NCI-H345 treated with DMSO at 0.1 percent for 48 hours (cell line): ENCODE measurements around the gene ROBO1.
"Not testable (repeated sequence)": the region's sequence is repeated elsewhere in the genome, so short reads cannot be mapped to it uniquely, and the experiment has no call there.

Source experiments
- DNase-seq: peaks from one replicate; lab custom pipeline; 2025; ENCODE audit not compliant: unreplicated experiment; lab: John Stamatoyannopoulos, UW

ROBO1 gene

DNA sequence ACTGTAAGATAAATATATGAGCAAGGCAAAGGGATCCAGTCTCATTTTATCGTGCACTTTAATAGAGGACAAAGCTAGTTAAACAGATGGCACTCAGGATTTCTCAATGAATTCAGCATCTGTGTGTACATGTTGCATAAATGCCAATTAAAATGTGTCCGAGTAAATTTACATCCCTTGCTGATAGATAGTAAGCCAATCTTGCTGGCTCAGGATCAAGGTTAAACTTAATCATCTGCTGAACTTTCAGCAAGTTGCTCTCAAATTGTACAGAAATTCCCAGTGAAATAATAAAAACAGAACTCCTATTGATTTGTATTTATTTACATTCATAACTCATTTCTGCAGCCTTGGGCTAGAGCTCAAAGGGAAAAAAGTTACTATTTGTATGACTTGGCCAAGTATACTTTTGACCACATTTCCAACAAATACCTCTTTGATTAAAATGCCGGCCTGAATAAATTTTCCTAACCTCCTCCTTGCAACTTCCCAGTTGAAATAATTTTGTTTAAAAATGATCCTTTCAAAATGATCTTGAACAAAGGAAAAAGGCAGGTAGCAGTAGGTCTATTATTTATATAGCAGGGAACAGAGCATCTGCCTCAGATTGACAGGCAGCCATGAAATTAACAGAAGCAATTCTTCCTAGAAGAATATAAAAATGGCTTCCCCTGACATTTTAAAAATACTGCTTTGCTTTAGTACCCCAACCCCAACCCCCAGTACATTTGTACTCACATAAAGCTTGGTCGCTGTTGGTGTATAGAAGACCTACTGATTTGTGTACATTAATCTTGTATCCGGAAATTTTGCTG lies 1001.9 kb downstream of the ROBO1 start:
- DNase-seq: no peak

DNA sequence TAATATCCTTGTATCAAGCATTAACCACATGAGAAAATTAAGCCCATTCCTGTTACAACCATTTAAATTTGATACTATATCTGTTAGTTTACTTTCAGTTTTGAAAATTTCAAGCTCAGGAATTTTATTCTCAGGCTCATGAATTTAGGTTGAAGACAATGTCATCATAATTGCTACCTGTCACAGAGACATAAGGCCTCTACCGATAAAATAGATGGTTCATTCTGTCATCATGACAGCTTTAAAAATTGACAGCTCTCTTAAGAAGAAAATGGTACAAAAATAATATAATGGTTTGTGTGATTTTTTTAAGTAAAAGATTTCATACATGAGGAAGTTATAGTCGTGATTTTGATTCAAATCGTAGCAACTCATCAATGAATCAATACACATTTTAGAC lies 1003.2 kb downstream of the ROBO1 start:
- DNase-seq: no peak

DNA sequence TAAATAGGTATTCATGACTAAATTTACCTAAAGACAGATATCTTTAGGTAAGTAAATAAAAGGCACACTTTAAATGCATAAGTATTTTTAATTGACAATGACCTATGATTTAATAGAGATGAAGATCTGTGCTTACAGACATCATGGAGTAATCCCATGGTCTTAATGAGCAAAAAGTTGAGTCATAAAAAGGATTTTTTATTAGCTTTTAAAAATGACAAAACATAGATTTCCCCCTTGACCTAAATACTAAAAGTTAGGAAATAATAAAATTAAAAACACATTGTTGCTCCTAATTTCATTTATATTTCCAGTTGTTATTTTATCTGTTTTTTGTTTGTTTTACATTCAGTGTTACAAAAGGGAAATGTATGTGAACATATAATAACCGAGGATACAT lies 1005.7 kb downstream of the ROBO1 start:
- DNase-seq: no peak

DNA sequence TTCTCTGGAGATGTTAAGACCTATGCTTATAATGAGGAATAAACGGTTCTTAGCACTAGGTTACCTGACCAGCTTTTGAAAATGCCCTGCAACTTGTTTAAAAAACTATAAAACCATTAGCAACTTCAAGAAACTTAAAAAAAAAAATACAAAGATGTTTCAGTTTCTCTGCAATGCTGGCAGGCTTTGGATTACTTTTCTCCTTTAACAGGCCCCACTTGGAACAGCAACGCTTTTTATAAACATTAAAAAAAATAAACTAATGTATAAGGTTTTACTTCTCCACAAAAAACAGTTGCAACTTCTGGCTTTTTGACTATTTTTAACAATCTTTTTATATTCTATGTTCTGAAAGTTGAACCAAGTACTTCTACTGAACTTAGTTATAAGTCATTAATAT lies 1006.7 kb downstream of the ROBO1 start:
- no peak for DNase-seq

DNA sequence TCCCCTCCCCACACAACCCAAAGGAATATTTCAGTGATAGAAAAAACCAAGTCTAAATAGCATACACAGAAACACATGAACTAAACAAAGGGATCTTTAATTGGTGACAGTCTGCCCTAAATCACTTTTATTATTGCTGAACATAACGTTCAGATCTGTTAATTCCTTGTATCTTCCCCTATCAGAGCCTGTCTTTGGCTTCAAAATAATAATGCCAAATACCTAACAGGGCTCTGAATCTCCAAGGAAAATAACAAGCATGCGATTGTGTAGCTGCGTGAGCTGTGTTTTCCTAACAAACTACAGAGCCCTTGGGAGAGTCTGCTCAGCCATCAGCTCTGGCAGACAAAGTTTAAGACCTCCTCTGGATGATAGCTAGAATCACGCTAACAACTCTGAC lies 1010.1 kb downstream of the ROBO1 start:
- DNase-seq: no peak

DNA sequence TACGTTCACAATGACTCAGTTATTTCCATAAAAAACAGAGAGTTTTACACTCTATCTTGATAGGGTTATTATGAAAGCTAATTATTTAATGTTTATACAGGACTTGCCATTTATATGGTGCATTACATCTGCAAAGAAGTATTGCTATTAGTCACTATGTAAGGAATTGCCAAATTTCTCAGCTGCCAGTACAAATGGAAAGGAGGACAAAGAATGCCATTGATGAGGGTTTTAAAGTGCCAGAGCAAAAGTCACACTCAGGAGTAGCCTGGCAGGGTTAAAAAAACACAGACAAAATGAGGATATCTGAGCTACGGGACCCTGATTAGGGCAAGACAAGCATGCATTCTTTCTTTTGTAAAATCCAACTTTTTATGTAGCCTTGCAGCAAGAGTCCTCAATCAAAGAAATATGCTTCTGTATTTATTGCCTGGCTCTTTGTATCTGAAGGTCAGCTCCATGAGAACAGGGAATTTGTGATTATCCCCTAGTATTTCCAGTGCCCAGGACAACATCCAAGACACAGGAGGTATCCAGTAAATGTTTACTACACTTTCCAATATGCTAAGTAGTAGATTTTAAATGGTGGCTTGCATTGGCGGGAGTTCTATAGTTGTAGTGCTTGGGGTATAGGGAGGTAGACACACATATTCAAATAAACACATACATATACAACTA lies 1013.6 kb downstream of the ROBO1 start:
- no peak for DNase-seq

DNA sequence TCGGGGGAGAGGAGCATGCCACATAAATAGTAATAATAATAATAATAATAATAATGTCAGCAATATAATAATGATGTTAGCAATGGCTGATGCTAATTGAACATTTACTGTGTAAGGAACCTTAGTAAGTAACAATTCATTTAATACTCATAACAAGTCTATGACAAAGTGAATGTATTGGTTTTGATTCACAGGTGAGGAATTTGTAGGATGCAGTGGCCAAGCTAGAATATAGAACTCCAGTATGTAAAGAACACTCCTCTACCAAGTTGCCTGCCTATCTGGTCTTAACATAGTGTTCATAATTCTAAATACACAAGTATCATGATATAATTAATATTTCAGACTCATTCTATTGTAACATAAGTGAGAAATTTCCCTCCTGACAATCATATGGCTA lies 1016.5 kb downstream of the ROBO1 start:
- no peak for DNase-seq

DNA sequence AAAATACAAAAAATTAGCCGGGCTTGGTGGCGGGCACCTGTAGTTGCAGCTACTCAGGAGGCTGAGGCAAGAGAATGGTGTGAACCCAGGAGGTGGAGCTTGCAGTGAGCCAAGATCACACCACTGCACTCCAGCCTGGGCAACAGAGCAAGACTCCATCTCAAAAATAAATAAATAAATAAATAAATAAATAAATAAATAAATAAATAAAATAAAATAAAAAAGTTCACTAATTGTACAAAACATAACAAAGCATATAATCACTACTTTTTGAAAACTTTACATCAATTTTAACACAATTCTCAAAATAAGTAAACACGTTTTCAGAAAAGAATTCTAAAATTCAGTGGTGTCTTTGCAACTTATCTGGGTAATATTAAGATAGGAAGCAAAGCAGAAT lies 1017.5 kb downstream of the ROBO1 start:
- DNase-seq: not testable (repeated sequence)

DNA sequence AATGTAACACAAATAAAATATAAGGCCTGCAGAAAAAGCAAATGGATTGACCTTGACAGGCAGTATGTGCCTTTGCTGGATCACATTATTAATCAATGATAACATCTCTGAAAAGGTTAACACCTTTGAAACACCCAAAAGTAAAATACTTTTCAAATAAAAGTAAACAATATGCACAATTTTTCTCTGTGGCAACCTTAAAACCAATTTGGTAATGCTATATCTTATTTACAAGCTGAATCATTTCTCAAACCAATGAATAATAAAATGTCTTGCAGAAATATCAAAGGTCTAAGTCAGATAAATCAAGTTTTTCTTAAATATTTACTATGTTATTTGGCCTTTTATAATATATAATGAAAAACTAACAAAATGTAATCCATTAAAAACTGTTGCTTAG lies 1018.7 kb downstream of the ROBO1 start:
- no peak for DNase-seq

DNA sequence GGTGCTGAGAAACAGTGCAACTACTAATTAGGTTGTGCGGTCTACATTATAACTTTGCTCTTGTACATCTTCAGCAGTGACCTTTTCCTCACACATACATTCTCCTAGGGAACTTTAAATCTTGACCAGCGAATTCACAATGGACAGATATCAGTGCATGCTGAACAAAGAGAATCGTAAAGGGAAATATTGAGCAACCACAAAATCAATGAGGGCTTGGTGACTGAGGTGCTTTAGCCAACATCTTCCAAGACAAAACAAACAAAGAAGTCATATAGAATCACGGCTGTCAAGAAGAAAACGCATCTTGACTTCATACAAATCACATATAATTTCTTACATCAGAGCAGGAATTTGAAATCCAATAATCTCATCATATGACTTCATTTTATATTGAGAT lies 1022.0 kb downstream of the ROBO1 start:
- no peak for DNase-seq

DNA sequence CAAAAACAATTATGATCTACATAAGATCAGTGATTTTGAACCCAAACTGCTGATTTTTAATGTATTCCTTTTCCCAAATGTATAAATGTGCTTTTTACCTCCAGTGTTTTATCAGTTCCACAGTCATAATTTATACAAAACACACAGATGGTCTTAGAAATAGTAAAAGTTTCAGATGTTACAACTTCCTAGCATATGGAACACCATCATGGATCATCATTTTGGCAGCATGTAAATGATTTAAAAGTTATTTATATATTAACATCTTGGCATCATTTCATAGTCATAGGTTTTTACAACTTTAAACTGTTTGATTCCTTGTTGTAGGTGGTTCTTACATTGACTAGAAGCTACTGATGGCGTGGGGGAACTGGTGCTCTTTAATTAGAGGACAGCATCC lies 1025.3 kb downstream of the ROBO1 start:
- no peak for DNase-seq

DNA sequence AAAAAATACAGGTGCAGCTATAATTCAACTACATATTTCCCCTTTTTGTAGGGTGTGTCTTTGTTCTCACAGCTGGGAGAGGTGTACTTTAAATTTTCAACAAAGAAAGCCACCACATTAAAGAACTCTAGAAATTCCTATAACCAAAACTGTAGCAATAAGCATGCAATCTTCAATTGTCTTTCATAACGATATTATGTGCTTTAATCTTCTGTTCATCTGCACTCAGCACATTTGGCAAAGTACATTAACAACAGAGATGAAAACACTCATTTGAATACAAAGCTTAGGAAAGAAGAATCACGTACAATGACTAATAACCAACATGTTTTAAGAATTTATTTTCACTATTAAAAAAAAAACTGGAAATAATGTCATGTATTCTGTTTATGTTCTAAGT lies 1025.8 kb downstream of the ROBO1 start:
- DNase-seq: no peak

DNA sequence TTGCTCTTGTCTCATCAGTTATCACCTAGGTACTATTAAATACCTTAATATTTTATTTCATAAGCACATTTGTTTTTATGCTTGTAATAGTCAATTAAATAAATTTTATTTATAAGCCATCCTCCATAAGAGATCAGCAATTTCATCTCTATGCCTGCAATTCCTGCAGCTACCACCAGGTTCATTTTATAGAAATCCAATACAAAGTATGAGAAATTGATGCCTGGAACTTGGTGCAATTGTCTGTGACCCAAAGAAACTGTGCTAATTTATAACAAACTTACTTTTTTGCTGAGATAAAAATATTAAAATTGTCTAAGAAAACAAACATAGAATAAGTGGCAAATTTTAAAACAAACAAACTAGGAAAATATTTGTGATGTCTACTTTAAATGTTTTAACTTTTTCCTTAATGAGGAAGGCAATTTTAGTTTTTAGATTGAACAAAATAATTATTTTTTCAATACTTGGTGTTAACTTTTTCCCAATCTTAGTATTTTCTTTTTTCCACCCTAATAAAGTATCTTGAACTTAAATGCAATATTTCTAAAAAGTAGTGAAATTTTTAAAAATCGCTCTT lies 1026.6 kb downstream of the ROBO1 start:
- DNase-seq: no peak

DNA sequence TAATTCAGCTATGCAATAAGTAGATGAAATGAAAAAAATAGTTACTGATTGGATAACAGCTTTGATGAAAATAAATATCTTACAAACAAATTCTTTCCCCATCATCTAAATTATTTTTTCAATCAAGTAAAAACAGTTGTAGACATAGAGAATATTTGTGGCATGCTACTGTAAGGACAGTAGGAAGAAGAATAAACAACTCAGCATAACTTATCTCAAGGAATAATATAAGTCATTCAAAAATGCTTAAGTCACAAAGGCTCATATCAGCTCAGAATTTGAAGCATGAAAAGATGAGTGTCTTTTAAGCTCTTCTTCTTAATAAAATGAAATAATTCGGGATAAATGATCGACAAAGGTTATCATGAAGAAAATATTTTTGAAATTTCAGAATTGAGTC lies 1029.0 kb downstream of the ROBO1 start:
- DNase-seq: no peak

DNA sequence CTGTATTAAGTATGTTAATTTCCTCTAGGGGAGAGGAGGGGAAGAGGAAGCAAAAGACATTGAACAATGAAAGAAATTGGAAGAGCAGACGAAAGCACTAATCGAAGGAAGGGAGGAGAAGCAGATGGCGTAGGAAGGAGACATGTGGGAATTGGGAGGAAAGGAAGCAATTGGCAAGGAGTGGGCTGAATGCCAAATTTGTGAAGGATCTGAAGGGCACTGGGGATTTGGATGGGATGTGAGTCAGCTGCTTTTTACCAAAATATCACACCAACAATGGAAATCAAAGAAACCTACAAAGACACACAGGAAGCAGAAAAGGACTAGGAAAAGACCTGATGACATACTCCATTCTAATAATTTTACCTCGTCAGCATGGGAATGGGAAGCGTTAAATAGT lies 1029.8 kb downstream of the ROBO1 start:
- DNase-seq: no peak

DNA sequence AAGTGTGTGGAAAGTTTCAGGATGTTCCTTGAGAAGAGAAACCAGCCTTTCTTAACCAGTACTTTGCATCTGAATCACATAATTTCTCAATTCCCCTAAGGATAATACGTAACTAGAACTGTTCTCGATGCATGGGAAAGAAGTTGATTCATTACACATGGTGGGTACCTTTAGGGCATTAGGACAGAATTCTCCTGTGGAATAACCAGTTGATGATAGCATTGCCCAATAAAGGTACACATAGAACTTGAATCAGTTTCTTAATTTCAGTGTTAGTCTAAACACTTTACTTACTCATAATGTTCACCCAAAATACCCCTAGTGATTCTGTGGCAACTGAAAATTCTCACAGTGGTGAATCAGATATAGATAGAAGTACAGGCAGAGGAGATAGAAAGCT lies 1030.9 kb downstream of the ROBO1 start:
- DNase-seq: no peak

DNA sequence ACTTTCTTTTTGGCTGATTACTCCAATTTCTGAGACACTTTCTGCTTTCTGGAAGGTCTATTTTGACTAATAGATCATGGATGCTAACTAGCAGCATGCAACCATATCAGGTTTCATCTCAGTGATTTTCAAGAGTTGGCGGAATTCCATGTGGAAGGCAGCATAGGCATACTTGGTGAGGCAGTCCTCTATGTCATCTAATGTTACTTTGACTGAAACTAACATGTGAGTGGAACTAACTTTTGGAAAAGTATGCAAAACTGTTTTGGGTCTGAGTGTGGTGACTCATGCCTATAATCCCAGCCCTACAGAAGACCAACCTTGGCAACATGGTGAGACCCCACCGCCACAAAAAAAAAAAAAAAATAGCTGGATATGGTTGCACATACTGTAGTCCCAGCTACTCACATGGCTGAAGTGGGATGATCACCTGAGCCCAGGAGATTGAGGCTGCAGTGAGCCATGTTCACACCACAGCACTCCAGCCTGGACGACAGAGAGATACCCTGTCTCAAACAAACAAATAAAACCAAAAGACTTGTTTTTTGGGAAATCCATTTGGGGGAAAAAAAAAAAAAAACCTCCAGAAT lies 1033.7 kb downstream of the ROBO1 start:
- no peak for DNase-seq

DNA sequence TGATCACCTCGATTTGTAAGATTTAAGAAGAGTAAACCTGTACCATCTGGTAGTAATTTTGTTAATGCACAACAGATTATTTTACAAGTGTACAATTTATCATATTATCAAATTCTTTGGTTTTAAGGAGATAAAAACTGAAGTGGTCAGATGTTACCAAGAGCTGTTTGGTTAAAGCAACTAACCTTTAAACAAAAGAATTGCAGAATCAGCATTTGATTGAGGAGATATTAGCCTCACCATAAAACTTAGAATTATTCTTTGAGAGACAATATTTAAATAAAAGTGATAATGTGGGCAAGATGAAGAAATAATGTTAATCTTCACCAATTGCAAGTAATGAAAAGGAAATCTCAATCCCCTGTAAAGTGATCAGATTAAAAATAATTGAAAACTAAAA lies 1034.9 kb downstream of the ROBO1 start:
- DNase-seq: no peak

DNA sequence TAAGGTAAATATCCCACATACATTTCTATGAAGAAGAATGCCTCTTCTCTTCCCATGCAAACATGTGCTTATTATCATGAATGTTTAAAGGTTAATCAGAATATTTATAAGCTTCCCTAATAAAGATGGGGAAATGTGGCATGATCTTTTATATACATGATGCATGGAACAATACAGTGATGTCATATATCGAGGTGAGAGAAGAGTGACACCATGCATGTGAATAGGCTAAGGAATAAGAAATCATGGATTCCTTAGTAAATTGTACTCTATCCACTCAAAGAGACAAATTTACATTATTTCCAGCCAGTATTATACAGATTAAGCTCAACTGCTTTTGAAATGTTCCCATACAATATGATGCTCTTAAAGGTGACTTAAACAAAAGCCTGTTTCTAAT lies 1035.3 kb downstream of the ROBO1 start:
- DNase-seq: no peak

DNA sequence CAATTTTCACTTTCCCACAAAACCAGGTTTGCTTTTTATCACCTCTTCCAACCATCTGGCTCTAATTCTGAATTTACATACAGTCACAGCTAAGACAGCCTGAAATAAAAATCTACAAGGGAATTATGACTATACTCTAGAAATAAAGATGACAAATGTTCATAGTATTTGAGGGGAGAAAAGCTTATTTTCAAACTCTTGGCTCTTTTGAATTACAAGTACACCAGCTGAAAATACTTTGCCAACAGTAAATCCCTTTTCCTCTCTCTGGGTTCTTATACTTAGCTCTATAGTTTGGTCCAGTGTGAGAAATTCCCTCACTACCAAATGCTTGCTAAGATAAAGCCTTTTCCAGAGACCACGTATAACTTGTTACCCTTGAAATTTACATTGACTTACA lies 1037.9 kb downstream of the ROBO1 start:
- no peak for DNase-seq

DNA sequence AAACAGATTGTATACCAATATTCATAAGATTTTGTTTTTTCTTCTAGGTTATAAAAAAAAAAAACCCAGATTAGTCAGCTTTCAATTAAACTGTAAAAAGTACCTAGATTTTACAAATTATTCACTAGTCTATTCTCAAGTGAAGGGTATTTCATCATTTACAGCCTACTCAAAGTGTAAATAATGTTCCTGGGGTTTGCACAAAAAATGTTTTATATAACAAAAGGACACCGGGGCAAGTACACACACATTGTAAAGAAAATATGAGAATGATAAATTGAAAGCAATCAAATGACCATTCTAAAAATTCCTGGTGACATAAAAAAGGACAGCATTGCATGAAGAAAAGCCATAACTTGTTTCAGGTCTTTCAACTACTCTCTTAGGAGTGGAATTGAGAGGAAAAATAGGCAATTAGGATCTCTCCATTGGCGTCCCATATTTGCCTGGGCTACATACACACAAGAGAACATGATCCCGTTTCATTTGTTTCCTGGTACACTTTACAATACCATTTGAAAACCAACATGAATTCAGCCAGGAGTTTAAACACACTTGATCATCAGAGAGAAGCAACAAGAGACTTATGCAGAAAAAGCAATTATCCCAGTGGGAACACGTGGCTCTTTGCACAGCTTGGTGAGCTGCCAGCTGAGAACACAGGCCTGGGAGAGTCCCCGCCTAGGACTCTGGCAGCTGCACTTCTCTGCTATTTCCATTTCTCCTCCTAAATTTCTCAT lies 1039.2 kb downstream of the ROBO1 start:
- peak; percentile 92 for DNase-seq
